WI38 (cell line): Measurements from ENCODE around the gene TCF12.

Experiments used
- H3K4me3 ChIP-seq: 2 replicates; pipeline ENCODE4 v1.5.1; 2011; ENCODE audit warnings: low read depth, mild to moderate bottlenecking, control low read depth, low read length
- TF ChIP-seq, protein P1 (sequence below): IDR thresholded peaks from 2 replicates; pipeline ENCODE4 v1.5.1; 2012; ENCODE audit warnings: low read depth, mild to moderate bottlenecking, control low read depth, low read length

Gene TCF12

DNA sequence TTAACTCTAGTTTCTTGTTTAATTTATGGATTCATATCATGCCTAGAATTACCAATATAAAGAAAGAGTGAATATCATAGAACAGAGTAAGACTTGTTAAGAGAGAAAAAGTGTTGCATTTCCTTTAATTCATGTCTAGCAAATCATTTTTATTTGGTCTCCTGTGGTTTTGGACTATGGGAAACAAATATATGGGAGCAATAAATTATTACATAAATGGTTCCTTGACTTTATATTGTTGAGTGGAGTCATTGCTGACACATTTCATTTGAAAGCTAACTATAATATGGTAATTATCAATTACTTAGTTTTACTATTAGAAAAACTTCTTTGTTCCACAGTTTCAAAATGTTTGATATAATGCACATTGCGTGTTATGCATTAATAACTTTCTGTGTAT is 313.1 kb downstream of the TCF12 start:
- TF ChIP-seq, protein P1, sequence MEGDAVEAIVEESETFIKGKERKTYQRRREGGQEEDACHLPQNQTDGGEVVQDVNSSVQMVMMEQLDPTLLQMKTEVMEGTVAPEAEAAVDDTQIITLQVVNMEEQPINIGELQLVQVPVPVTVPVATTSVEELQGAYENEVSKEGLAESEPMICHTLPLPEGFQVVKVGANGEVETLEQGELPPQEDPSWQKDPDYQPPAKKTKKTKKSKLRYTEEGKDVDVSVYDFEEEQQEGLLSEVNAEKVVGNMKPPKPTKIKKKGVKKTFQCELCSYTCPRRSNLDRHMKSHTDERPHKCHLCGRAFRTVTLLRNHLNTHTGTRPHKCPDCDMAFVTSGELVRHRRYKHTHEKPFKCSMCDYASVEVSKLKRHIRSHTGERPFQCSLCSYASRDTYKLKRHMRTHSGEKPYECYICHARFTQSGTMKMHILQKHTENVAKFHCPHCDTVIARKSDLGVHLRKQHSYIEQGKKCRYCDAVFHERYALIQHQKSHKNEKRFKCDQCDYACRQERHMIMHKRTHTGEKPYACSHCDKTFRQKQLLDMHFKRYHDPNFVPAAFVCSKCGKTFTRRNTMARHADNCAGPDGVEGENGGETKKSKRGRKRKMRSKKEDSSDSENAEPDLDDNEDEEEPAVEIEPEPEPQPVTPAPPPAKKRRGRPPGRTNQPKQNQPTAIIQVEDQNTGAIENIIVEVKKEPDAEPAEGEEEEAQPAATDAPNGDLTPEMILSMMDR, result no peak

DNA sequence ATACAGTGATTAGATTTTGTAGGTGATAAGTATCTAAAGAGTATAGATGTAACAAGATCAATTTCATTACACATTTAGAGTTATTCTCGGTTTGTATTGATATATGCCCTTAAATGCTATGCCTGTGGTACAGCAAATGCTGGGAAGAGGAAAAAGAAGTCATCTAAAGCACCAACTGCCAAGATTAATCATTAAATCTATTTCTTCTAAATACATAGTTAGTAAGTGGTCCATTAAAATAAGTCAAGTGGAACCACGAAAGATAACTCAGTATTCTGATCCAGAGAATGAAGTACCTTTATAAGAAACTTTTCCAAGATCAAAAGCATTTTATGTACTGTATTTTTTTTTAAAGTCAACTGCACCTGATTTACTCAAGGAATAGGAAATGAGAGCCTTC is 315.7 kb downstream of the TCF12 start:
- TF ChIP-seq, protein P1, result no peak
- H3K4me3 ChIP-seq, result no peak overlapping the region

More for the DNA sequence above, 313.1 kb downstream of the TCF12 start:
- no peak overlapping the region for H3K4me3 ChIP-seq

DNA sequence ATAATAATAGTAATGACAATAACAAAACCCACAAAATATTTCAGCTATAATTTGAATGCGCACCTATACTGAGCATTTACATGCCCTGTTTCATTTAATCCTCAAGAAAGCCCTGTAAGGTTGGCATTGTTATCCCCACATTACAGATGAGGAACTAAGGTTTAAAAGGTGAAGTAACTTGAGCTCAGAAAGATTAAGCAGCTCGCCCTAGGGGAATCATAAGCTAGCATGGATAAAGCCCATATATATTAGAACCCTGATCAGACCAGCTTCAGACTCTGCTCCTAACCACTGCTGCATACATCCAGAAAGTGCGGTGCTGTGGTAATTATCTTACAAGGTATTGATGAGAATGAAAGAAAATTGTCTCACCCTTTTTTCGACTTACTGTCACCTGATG is 316.7 kb downstream of the TCF12 start:
- no peak overlapping the region for H3K4me3 ChIP-seq
- TF ChIP-seq, protein P1, result no peak

DNA sequence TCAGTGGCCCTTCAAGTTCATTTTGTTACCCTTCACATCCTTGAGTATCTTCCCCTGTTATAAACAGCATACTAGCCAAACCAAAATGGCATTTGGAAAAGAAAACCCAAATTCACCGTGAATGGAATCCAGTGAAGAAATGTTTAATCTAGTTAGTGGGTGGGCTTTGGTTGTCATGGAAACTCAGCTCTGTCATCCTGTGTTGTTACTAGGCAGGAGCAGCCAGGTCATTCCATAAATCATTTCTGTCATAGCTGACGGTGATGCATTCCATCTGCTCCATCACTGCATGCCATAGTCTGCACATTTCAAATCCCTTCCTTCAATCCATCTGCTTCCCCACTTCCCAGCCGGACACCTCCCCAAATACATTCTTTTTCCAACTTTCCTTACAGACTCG is 317.4 kb downstream of the TCF12 start:
- TF ChIP-seq, protein P1, result no peak
- H3K4me3 ChIP-seq, result no peak overlapping the region

DNA sequence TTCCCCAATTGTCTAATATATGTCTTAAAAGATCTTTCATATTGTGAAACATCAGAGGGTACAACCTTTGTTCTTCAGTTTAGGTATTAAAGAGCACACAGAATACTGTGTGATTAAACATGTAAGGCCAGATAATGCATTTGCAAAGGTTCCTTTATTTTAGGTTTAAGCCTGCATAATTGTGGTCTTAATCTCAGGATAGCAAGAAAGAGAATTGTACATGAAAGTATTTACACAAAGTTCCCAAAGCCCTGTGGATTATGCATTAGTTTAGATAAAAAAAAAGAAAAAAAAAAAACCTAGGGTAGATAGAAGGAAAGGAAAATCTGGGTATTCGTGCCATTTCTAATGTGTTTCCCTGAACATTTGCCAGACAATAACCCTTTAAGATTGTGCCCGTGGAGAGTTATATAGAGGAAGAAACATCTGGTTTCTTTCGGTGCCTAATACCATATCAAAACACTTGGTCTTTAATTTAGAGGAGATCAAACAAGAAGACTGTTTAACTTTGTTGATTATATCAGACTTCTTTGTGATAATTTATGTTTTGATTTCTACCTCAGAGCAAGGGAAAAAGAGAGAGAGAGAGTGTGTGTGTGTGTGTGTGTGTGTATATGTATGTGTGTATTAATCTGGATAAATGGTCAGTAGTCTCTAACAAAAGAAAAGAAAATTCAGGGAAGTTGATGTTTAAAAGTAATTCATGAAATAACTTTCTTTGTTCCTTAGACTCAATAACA is 318.3 kb downstream of the TCF12 start:
- H3K4me3 ChIP-seq, result no peak overlapping the region
- TF ChIP-seq, protein P1, result no peak

DNA sequence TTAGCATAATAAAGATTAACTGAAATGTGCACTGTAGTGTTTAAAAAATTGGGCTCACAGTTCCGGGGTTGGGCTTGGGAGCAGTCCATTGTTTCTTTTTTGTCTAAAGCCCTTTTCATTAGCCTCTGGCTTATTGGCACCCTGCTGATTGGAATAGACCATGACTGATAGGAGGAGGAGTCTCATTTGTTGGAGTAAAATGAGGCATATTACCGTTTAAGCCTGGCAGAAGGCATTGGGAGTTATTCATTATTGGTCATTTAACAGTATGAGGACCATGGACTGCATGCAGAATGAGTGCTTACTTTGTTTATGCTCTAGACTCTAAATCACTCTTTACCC is 318.8 kb downstream of the TCF12 start:
- H3K4me3 ChIP-seq, result no peak overlapping the region
- TF ChIP-seq, protein P1, result no peak

DNA sequence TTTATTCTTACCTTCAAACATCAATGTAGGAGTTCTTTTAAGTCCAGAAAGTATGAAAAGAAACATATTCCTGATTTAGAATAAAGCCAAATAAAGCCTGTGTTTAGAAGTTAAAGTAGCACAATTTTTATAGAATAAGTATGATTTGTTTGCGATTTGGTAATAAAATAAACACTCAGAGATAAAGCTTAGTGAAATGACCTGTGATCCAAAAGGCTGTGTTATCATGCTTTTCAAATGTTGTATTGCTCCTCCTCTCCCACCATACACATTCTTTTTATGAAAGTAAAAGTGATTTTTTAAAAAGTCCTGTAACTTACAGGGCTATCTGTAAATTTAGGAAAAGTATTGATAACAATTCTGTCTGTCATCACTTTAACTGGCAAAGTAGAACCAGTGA is 319.2 kb downstream of the TCF12 start:
- TF ChIP-seq, protein P1, result no peak

More for the DNA sequence above, 319.2 kb downstream of the TCF12 start:
- no peak overlapping the region for H3K4me3 ChIP-seq
